GM21526 (cell line): ENCODE data around the gene RASGRP1.
A peak's percentile ranks its signal among the peaks of the same experiment; 100 is the strongest.

Experiments used
- ATAC-seq: cut with Tn5 transposase; IDR thresholded peaks from one replicate; pipeline ENCODE4 v1.9.1; 2021; ENCODE audit warnings: moderate library complexity; ENCODE audit not compliant: unreplicated experiment, low FRiP score

The RASGRP1 gene

GRCh38 chr15:38512901-38513300, 51.7 kb downstream of the RASGRP1 start:
- ATAC-seq: no peak

GRCh38 chr15:38509152-38509551, 55.5 kb downstream of the RASGRP1 start:
- ATAC-seq: no peak

GRCh38 chr15:38508647-38509046, 56.0 kb downstream of the RASGRP1 start:
- ATAC-seq: no peak

- no peak for ATAC-seq
These were observed 57.0 kb downstream of the RASGRP1 start for GRCh38 chr15:38507570-38507969.

- ATAC-seq: no peak
These were observed 57.6 kb downstream of the RASGRP1 start for GRCh38 chr15:38506997-38507396.

- no peak for ATAC-seq
These were observed 59.7 kb downstream of the RASGRP1 start for GRCh38 chr15:38504680-38505467.

- no peak for ATAC-seq
These were observed 61.1 kb downstream of the RASGRP1 start for GRCh38 chr15:38503496-38503895.

- ATAC-seq: no peak
These were observed 65.0 kb downstream of the RASGRP1 start for GRCh38 chr15:38499651-38500050.

GRCh38 chr15:38496151-38496550, 68.5 kb downstream of the RASGRP1 start:
- no peak for ATAC-seq

GRCh38 chr15:38490242-38490922, 74.2 kb downstream of the RASGRP1 start:
- no peak for ATAC-seq

GRCh38 chr15:38487378-38487777, 77.2 kb downstream of the RASGRP1 start:
- ATAC-seq: no peak

GRCh38 chr15:38486936-38487335, 77.7 kb downstream of the RASGRP1 start:
- ATAC-seq: no peak

GRCh38 chr15:38482572-38482971, 82.0 kb downstream of the RASGRP1 start:
- no peak for ATAC-seq

- no peak for ATAC-seq
These were observed 82.9 kb downstream of the RASGRP1 start for GRCh38 chr15:38481761-38482160.

GRCh38 chr15:38481113-38481512, 83.5 kb downstream of the RASGRP1 start:
- ATAC-seq: no peak

GRCh38 chr15:38479756-38480155, 84.9 kb downstream of the RASGRP1 start:
- no peak for ATAC-seq

- no peak for ATAC-seq
These were observed 85.3 kb downstream of the RASGRP1 start for GRCh38 chr15:38479266-38479665.

GRCh38 chr15:38477637-38478036, 87.0 kb downstream of the RASGRP1 start:
- no peak for ATAC-seq

GRCh38 chr15:38476120-38476519, 88.5 kb downstream of the RASGRP1 start:
- no peak for ATAC-seq

- ATAC-seq: no peak
These were observed 89.3 kb downstream of the RASGRP1 start for GRCh38 chr15:38475361-38475760.

GRCh38 chr15:38474155-38474757, 90.4 kb downstream of the RASGRP1 start:
- peak; percentile 93 for ATAC-seq

GRCh38 chr15:38471974-38472373, 92.6 kb downstream of the RASGRP1 start:
- no peak for ATAC-seq
